ENCODE results near the gene IGHMBP2.

Gene IGHMBP2

DNA sequence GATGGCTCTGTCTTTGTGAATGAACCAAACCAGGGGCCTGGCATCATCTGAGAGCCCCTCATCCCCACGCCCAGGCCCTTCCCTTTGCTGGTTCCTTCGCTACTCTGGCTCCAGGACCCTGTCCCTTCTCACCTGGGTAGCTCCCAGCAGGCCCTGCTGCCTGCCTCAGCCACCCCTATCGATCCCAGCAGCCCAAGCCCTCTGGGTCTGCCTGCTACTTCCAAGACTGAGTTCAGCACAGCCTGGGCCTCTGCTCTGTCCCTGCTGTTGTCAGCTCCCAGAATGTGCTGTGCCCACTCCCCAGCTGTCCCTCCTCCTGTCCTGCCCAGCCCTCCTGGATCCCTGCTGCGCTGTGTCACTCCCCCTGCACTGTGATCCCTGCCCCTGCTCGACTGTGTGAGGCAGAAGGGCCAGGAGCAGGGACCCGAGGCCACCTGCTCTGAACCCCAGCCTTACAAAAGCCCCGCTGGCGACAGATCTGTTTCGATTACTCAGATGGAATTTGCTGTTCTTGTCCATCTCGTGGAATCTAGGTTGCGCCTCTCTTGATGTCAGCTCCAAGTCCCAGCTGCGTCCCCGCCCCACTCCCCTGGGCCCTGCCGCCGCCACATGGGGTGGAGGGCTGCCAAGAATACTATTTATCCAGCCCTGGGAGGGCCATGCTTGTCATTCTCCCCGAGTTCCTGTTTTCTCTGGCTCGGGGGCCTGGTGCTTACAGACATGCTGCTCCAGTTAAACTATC lies 13.0 kb upstream of the IGHMBP2 start:
- TF ChIP-seq, protein P1, sequence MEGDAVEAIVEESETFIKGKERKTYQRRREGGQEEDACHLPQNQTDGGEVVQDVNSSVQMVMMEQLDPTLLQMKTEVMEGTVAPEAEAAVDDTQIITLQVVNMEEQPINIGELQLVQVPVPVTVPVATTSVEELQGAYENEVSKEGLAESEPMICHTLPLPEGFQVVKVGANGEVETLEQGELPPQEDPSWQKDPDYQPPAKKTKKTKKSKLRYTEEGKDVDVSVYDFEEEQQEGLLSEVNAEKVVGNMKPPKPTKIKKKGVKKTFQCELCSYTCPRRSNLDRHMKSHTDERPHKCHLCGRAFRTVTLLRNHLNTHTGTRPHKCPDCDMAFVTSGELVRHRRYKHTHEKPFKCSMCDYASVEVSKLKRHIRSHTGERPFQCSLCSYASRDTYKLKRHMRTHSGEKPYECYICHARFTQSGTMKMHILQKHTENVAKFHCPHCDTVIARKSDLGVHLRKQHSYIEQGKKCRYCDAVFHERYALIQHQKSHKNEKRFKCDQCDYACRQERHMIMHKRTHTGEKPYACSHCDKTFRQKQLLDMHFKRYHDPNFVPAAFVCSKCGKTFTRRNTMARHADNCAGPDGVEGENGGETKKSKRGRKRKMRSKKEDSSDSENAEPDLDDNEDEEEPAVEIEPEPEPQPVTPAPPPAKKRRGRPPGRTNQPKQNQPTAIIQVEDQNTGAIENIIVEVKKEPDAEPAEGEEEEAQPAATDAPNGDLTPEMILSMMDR (IDR thresholded peaks at IDR 0.05; ENCODE audit: low read depth, low read length, missing control alignments), result no peak
- DNase-seq (ENCODE audit: low read depth), result no peak
- H3K4me3 ChIP-seq (ENCODE audit: low read depth, low read length), result no peak overlapping the region

DNA sequence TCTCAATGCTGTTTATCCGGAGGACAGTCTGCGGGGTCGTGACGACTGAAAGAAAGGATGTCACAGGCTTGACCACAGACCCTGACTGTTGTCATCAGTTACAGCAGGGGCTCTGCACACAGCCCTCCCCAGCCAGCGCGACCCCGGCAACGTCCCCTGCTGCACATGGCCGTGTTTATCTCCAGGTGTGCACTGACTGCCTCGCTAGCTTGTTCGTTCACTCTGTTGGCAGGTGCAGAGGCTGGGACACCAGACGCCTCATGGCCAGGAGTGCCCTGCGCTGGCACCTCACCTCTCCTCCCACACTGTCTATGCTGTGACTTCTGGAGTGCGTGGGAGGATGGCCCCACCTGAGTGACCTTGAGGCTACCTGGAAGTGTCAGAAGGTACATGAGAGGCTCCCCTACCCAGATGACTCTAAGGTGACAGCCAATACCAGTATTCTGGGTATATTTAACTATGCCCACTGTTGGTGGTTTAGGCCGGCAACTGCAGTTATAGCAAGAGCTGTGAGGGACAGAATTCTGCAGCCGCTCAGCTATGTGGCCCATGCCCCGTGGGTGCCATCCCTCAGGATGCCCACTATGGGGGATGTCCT lies 12.2 kb upstream of the IGHMBP2 start:
- no peak overlapping the region for H3K4me3 ChIP-seq (ENCODE audit: low read depth, low read length)
- TF ChIP-seq, protein P1 (IDR thresholded peaks at IDR 0.05; ENCODE audit: low read depth, low read length, missing control alignments), result no peak
- DNase-seq (ENCODE audit: low read depth), result no peak

DNA sequence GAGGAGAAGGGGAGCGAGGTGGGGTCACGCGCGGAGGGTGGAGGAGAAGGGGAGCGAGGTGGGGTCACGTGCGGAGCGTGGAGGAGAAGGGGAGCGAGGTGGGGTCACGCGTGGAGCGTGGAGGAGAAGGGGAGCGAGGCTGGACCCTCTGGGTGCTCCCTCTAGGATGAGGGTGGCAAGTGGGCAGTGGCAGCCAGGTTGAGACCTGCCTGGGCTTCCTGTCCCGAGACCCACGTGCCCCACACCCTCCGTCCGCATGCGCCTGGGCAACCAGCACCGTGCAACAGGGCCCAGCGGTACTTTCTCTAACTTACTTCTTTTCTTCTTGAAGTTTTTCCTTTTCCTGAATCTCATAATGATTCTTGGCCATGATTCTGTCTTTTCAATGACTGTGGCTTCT lies 11.1 kb upstream of the IGHMBP2 start:
- no peak overlapping the region for H3K4me3 ChIP-seq (ENCODE audit: low read depth, low read length)
- TF ChIP-seq, protein P1 (IDR thresholded peaks at IDR 0.05; ENCODE audit: low read depth, low read length, missing control alignments), result no peak
- DNase-seq (ENCODE audit: low read depth), result no peak

DNA sequence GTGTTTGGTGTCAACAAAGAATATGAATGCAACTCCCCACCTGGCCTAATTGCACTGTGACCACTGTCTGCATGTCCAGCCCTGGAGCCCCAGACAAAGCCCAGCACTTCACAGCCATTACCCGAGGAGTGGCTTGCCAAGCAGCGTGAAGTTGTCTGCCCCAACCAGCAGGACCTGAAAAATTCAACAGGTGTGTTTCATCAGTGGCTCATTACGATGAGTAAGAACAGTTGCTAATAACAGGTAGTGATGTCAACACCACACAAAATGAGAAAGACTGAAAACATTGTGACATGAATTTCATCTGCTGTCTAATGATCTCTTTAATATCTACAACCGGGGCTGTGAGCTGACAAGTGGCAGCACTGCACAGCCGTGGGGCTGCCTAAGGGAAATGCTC lies 10.4 kb upstream of the IGHMBP2 start:
- no peak overlapping the region for H3K4me3 ChIP-seq (ENCODE audit: low read depth, low read length)
- DNase-seq (ENCODE audit: low read depth), result no peak
- TF ChIP-seq, protein P1 (IDR thresholded peaks at IDR 0.05; ENCODE audit: low read depth, low read length, missing control alignments), result no peak

DNA sequence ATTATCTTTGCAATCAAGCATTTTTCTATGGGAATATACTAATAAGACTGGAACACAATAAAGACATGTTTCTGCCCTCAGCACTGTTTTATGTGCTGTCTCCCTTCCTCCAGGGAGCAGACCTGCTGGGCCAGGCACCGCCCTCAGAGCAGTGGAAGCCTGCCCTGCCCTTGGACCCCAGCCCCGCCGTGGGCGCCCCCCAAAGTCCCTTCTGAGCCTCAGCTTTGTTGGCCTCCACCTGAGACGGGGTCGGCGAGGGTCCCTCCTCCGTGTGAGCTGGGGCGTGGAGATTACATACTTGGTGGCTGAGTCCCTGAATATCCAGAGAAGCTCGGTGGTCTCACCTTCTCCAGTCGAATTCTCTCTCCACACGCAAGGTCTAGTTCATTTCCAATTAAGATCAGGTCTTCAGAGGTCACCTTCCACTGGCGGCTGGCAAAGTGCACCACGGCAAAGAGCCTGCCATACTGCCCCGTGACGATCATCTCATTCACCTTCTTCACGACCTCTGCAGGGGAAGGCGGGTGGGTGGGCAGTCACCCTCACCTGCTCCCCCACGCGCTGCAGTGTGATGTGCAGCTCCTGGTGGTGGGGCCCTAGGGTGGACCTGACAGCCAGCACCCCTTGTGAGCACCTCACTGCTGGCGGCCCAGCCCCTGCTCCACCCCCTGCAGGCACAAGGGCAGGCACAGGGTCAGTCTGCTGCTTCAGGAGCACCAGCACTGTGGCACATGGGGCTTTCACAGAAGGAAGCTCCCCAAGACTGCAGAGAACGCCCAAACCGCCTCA lies 7.3 kb upstream of the IGHMBP2 start:
- TF ChIP-seq, protein P1 (IDR thresholded peaks at IDR 0.05; ENCODE audit: low read depth, low read length, missing control alignments), result no peak
- no peak overlapping the region for H3K4me3 ChIP-seq (ENCODE audit: low read depth, low read length)
- no peak for DNase-seq (ENCODE audit: low read depth)

DNA sequence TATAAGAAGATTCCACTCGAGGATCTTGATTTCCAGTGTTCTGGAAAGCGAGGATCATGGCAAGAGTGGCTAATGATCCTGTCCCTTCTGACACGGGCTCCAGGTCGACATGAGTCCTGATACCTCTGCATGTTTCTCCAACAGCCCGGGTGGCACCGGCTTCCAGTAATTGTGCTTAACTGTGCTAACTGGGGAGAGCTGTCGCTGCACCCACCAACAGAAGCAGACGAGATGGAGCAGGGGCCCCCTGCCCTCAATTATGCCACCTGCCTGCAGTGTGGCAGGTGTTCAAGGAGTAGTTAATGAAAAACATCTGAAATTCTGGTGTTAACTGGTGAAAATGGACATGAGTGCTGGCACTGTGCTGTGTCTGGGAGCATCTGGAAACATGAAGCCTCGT lies 6.2 kb upstream of the IGHMBP2 start:
- H3K4me3 ChIP-seq (ENCODE audit: low read depth, low read length), result no peak overlapping the region
- TF ChIP-seq, protein P1 (IDR thresholded peaks at IDR 0.05; ENCODE audit: low read depth, low read length, missing control alignments), result no peak

More for the DNA sequence above, 6.2 kb upstream of the IGHMBP2 start:
- no peak for DNase-seq (ENCODE audit: low read depth)
